ENCODE data around the gene PTPRN2. TPM values are rescaled to one million over a fixed set of nuclear protein-coding genes. Genes with fewer than 3 reads are reported as not detected.
"Not testable (repeated sequence)": the region's sequence is repeated elsewhere in the genome, so short reads cannot be mapped to it uniquely, and the experiment has no call there.

The PTPRN2 gene
- total RNA-seq, 1 donor from 2014 or later = 7.8 TPM

DNA sequence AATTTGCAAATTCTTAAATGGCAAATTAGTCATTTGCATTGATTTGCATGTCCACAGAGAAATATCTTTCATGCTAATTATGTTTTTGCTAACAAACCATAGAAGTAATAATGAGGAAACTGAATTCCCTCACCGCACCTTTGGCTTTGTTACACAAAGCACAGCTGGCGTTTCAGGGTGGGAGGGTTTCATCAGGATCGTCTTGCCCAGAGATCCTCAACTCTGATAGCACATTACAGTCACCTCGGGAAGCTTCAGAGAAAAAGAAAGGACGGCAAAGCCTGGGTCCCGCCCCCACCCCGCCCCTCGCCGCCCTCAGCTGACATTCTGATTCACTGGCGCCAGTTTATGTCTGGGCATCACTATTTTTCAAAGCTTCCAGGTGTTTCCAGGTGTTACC, 119.4 kb downstream of the PTPRN2 start:
- DNase-seq (ENCODE audit: low spot score) = no peak

DNA sequence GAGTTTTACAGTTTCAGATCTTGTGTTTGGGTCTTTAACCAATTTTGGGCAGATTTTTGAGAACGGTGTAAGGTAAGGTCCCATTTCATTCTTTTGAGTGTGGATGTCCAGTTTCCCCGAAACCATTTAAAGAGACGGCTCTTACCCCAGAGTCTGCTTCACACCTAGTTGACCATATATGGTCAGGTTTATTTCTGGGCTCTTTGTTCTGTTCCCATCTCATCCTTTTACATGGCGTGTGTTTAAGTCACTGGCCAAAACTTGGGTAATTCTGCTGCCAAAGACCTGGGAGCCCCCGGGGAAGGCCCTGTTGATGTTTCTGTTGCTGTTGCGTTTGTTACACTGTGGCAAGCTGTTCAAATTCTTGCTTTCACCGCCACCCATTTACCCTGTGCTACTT, 120.1 kb downstream of the PTPRN2 start:
- no peak for DNase-seq (ENCODE audit: low spot score)

DNA sequence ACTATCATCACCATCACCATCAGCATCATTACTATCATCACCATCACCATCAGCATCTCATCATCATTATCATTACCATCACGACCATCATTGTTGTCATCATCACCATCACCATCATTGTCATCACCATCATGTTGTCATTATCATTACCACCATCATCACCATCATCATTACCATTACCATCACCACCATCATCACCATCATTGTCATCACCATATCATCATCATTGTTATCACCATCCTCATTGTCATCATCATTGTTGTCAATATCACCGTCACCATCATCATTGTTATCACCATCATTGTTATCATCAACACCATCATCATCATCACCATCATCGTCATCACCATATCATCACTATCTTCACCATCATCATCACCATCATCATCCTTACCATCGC, 124.3 kb downstream of the PTPRN2 start:
- no peak for DNase-seq (ENCODE audit: low spot score)

DNA sequence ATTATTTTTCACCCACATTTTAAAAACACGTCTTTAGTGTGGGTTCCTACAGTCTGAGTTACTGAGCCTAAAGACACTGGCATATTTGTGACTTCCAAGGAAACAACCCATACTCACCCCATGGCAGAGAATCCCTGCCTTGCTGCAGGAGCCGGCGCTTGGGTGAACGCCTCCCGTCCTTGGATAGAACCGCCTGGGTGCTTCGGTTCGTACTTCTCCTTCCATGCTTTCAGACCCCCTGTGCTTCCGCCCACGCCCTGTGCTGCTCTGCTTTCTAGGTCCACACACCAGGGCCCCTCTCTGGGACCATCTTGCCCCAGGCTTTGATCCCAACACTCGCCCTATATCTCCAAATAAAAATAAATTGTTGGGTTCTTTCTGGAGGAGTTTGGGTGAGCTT, 125.8 kb downstream of the PTPRN2 start:
- DNase-seq (ENCODE audit: low spot score) = no peak

DNA sequence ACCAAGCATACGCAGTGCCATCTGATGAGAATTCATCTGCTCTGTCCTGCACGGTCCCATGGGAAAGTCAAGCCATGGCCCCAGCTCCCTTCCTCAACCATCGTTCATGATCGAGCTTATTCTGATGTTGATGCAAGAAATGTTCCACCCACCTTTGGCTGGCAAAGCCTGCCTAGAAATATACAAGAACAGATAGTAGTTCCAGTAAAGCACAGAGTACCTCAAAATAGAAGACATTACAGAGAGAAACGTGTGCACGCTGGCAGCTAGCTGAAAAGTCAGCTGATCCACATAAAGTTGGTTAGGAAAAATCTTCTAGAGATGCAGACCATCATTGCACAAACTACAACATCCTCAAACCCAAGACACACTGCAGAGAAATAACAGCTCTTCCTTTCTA, 127.0 kb downstream of the PTPRN2 start:
- DNase-seq (ENCODE audit: low spot score) = no peak

DNA sequence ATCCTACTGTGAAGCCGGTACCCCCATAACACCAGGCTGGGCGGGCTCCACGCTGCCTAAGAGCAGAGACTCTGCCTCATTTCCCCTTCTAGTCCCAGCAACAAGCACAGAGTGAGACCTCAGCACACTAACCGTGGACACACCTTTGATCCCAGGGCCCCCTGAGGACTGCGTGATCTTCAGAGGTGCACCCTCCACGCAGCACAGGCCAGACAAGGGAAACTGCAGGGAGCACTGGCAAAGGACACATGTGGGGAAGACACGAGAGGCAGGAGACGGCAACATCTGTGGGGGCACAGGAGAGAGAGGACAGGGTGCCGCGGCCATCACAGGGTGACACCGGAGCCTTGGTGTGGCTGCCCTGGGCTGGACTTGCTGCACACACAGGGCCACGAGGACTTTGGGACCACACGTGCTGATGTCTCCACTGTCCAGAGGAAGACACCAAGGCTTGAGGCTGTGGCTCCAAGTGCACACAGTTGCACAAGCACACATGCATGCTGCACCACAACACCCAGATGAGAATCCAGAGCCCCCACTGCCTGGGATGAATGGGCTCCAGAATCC, 128.8 kb downstream of the PTPRN2 start:
- DNase-seq (ENCODE audit: low spot score) = no peak

DNA sequence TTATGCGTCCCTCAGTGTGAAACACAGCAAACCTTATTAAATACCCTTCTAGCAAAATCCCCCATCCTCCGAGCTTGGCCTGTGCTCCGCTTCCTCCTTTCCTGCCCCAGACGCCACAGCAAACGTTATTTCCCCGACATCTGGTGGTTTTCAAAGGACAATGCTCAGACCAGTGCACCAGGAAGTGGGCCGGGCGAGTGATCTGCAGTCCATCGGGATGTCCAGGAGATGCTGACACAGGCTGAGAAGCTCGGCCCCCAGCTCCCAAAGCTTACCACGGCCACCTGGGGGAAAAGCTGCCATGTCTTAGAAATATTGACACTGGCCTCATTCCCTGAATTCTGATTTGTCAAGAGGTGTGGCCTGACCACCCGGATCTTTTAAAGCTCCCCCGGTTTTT, 129.5 kb downstream of the PTPRN2 start:
- DNase-seq (ENCODE audit: low spot score) = no peak

DNA sequence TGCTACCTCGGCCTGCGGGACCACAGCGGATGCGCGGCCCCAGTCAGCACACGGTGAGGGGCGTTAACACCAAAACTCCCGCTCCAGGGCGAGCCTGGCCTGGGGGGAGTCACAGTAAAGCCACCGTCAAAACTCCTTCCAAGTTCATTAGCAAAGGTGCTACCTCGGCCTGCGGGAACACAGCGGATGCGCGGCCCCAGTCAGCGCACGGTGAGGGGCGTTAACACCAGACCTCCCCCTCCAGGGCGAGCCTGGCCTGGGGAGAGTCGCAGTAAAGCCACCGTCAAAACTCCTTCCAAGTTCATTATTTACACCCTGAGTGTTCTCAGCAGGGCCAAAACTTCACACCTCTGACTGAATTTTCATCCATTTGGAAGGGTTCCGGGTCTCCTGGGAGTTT, 130.0 kb downstream of the PTPRN2 start:
- DNase-seq (ENCODE audit: low spot score) = not testable (repeated sequence)

DNA sequence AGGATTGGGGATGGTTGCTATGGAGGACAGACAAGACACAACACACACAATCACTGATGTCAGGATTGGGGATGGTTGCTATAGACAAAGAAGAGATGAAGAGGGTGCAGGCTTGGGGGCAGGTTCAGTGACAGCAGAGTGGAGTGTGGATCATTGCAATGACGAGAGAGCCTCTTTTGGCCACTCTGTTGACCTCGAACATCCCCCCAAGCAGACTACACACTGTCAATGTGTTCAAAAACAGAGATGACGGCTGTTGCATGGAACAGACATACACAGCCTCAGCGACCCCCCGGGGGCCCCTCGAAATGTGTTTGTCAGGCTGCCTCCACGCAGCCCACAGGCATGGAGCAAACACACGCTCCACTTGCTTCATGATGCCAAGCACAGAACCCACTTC, 133.0 kb downstream of the PTPRN2 start:
- DNase-seq (ENCODE audit: low spot score) = no peak

DNA sequence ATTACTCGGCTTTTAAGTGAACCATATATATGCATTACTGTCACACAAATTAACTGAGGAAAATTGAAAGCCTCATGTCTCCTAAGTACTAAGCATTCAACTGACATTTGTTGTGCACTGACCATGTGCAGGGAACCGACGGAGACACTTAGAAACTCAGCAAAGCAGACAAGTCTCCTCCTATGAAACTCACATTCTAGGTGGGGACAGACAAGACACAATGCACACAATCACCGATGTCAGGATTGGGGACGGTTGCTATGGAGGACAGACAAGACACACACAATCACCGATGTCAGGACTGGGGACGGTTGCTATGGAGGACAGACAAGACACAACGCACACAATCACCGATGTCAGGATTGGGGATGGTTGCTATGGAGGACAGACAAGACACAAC, 134.0 kb downstream of the PTPRN2 start:
- no peak for DNase-seq (ENCODE audit: low spot score)

DNA sequence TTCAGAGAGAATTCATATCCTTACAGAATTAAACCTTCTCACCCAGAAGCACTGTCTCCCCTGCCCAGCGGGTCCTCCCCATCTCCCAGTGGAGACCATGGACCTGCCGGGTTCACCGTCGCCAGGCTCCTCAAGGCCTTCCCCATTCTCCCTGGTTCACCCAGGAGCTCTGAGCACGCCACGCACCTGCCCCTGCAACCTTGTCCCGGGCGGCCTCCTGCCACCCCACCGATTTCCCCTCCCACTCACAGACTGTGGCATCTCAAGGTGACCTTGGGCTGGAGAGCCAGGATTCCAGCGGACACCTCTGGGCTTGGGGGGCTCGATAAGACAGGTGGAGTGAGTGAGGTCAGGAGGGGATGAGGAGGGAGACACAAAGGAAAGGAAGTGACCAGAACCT, 135.3 kb downstream of the PTPRN2 start:
- DNase-seq (ENCODE audit: low spot score) = no peak

DNA sequence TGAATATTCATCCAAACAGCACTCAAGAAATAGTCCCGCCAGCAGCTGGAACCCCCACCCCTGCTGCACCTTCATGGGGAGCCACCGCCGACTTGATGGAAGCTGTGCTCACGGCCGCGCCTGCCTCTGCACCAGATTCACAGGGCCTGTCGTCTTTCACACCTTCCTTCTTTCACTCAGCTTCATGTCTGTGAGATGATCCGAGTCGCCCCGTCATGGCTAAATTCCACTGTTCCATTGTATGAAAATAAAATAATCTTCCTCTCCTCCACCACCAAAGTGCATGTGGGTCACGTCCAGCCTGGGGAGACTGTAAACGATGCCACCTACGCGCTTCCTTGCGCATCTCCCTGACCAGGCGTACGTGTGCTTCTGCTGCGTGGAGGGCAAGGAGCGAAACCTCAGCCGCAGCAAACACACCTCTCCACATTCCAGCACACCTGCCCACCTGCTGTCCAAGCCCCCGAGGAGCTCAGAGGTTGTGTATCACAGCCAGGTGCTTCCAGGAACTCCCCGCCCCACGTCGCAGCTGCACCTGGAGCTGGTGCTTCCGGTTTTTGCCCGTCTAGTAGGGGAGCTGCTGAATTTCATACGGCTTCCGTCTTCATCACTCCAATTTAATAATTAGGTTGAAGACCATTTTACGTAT, 137.0 kb downstream of the PTPRN2 start:
- DNase-seq (ENCODE audit: low spot score) = no peak

DNA sequence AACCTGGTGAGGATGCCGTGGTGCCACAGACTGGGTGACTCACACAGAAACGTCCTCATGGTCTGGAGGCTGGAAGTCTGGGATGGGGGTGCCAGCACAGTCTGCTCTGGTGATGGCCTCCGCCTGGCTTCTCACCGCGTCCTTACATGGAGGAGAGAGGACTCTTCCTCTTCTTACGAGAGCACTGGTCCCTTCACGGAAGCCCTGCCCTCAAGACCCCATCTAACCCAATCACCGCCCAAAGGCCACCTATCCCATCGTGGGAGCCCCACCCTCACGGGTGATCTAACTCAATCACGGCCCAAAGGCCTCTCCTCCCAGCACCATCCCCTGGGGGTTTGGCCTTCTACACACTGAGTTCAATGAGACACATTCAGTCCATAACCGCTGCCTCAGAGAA, 137.7 kb downstream of the PTPRN2 start:
- no peak for DNase-seq (ENCODE audit: low spot score)

DNA sequence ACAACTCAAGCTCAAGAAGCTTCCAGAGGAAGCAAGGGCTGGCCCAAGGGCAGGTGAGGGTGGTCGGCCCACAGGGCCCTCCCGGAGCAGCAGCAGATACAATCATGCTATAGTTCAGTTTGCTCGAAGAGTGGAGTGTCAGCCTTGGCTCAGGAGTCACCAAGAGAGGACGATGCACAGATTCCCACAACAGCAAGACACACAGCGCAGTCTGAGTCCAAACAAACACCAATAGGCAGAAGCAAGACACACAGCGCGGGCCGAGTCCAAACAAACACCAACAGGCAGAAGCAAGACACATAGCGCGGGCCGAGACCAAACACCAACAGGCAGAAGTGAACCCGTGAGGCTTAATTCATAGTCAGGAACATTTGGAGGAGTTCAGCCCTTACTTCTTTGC, 138.4 kb downstream of the PTPRN2 start:
- no peak for DNase-seq (ENCODE audit: low spot score)

DNA sequence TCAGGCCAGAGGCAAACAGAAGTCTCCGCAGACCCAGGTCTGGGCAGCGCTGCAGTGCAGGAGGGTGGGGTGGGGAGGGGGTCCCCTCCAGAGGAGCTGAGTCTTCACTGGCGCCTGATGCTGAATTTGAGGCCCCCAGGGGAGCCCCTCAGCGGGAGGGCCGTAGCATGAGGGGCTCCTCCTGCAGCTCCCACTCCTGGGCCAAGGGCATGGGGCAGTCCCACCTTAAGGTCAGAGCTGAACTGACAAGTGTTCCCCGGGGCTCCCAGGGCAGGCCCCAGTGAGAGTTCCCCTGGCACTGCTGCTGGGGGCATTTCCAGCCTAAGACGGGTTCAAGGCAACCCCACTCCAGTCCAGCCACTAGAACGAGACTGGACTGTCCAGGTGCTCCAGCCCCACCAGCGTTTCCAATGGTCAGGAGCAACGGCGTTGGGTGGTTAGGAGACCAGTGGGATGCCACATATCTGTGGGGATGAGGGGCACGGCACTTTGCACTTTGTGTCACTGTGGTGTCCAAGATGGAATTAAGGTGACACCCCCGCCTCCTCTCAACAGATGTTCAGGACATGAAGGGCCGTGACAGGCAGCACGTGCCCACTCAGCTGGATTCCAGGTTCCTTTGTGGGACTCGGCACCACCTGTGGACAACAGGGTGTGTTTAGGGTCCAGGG, 139.1 kb downstream of the PTPRN2 start:
- DNase-seq (ENCODE audit: low spot score) = no peak

DNA sequence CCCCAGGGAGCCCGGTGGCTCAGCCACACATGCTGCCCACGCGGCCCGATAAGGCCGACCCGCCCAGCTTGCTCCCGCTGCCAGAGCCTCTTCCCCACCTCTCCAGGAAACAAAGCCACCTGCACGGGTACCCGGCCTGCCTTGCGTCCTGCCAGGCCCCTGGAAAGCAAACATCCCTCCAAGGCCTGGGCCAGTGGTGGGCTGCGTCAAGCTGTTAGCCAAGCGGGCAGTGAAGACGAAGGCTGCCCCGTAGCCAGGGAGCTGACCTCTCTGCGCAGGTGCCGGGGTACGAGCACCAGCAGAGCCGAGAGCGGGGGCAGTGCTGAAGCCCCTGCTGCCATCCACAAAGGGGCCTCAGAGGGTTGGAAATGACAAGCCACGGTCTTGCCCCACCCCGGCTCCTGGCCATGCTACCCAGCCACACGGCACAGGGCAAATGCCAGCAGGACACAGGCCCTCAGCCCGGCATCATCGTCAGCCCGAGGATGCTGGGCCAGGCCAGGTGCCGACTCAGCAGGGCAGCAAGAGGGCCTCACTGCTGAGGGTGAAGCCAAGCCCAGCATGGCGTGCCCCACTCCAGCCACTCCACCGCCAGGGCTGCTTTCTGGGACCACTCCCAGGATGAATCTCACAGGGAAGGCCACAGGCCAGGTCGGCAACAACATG, 140.0 kb downstream of the PTPRN2 start:
- DNase-seq (ENCODE audit: low spot score) = no peak

DNA sequence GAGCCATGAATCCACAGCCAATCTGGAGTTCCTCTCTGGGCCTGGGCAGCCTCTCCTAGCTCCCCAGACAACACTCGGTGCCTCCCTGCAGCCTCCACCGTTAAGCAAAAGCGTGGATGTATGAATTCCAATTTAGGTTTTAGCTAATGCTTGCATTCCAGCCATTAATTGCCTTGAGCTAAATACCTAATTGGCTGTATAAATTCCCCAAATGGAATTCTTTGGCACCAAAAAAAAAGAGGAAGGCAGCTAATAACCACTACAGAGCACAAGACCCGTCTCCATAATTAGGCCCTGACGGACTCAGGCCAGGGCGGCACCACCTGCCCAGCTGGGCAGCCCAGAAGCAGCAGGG, 140.5 kb downstream of the PTPRN2 start:
- DNase-seq (ENCODE audit: low spot score) = no peak

DNA sequence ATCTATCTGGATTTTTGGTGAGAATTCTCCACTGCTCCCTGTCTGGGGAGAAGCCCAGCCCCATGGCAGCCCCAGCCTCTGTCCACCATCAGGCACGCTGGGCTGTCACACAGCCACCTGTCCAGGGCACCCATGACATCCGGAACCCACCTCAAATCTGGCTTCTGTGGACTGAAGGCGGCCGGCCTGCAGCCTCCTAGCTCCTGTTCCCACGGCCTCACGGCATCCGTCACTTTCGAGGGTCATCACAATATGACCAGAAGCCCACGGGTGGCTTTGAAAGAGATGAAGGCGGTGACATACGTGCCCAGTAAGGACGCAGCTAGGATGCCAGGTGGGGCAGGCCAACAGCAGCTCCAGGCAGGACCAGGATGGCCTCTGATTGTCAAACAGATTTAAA, 140.9 kb downstream of the PTPRN2 start:
- no peak for DNase-seq (ENCODE audit: low spot score)

DNA sequence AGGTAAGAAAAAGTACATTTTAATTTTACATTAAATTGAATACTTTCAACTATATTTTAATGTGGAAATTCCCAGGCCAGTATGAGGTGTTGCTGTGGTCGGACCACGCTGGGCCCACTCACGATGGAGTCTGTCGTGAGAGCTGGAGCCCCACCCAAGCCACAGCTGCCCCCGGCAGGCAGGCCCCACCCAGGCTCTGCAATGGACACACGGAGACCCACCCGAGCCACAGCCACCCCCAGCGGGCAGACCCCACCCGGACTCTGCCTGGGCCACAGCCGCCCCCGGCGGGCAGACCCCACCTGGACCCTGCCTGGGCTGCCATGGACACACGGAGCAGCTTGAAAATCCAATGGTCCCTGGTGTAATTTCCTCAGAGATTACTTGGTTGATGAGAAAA, 141.3 kb downstream of the PTPRN2 start:
- no peak for DNase-seq (ENCODE audit: low spot score)

DNA sequence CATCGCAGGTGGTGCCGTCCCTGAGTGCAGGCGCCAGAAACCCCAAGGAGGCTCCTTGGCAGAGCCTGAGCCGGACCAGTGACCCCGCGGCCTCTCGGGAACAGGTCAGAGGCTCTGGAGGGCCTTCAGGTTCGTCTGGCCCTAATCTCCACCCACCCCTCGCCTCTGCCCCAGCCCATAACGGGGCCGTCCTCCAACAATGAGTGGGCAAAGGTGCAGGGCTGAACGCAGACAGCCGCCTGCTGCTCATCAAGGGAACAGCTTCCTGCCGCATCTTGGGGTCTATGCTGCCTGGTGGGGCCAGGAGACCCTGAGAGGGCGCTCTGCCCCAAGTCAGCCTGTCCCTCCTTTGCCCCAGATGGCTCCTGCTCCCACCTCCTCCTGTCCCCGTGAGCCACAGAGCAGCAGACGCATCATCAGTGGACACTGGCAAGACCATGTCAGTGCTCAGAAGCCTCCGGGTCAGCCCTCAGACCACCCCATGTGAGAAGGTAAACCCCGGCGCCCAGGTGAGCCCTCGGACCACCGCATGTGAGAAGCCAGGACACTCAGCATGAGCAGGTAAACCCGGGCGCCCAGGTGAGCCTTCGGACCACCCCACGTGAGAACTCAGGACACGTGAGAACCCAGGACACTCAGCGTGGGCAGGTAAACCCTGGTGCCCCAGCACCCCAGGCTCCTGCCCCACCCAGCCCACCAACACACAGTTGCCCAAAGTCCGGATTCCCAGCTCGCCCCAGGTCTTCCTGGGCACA, 142.0 kb downstream of the PTPRN2 start:
- no peak for DNase-seq (ENCODE audit: low spot score)

DNA sequence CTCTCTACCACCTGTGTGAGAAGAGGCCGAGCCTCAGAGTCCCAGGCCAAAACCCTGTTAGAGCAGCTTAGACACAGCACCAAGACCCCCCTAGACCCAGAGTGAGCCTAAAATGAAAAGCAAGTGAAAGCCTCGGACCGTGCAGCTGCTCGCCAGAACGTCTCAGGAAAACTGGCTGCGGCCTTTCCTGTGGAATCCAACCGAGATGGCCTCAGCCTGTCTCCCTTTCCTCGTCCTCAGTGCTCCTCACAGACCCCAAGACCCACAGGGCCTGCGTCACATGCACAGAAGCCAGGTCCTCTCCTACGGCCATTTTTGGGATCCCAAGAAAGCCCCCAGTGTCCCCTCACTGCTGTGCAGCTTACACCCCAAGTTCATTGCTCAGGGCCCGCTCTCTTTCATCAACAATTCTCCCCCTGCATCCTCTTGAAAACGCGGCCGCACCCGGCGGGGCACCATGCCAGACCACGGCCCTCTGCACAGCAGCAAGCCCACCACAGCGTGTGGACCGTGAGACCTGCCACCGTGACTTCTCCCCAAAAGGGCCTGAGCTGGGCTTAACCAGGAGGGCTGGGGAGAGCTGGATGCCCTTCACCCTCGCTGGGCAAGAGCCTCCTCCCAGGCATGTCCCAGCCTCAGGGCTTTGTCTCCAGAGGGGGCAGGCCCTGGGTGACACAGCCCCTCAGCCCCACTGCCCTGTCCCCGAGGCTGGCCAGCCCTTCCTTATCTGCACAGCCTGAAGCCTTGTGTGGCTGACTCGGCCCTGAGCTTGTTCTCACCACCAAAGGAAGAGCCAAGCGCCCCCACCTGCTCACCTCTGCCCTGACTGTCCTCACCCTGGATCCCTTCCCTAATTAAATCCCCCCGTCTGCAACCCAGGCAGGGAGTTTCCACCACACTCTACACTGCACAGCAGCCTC, 142.9 kb downstream of the PTPRN2 start:
- DNase-seq (ENCODE audit: low spot score) = no peak
